ENCODE measurements around the gene KIAA1755. TPM values are rescaled to one million over a fixed set of nuclear protein-coding genes. Genes with fewer than 3 reads are reported as not detected.

Gene KIAA1755
- total RNA-seq, 1 donor from 2014 or later: 17.8 TPM

GRCh38 chr20:38229376-38230252 lies 30.9 kb downstream of the KIAA1755 start:
- peaks cover 9% of the 10 kb centered on the region for H3K4me1 Mint-ChIP-seq (ENCODE audit: low read depth)
- no peaks in the 10 kb centered on the region for H3K27me3 Mint-ChIP-seq (ENCODE audit: low read depth)
- H3K27ac Mint-ChIP-seq (ENCODE audit: unreplicated experiment): no peak overlapping the region
- no peak overlapping the region for H3K4me3 Mint-ChIP-seq (ENCODE audit: unreplicated experiment)
- H3K36me3 Mint-ChIP-seq (ENCODE audit: low read depth): peaks cover 3% of the 10 kb centered on the region
- TF ChIP-seq CTCF (IDR thresholded peaks at IDR 0.05): peak; percentile 85
- no peaks in the 10 kb centered on the region for H3K9me3 Mint-ChIP-seq (ENCODE audit: low read depth)
- DNase-seq (ENCODE audit: low spot score): peak; percentile 52

DNA sequence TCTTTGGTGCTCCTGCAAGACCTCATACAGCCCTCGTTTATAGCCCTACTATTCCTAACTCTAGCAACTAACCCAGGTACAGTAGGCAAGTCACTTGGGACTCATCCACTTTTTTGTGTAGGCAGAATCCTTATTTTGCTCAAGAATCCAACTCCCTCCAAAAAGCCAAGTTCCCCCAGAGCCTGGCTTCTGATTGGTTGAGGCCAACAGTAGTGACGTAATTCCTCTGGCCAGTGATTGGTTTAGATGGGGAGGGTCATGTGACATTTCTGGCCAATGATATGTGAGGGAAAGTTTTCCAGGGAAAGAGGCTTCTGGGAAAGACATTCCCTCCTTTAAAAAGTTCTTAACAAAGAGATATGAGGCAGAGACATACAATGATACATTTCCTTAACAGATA lies 32.1 kb downstream of the KIAA1755 start:
- no peaks in the 10 kb centered on the region for H3K9me3 Mint-ChIP-seq (ENCODE audit: low read depth)
- H3K36me3 Mint-ChIP-seq (ENCODE audit: low read depth): peaks cover 3% of the 10 kb centered on the region
- TF ChIP-seq CTCF (IDR thresholded peaks at IDR 0.05): no peak
- no peaks in the 10 kb centered on the region for H3K27me3 Mint-ChIP-seq (ENCODE audit: low read depth)
- no peak overlapping the region for H3K4me3 Mint-ChIP-seq (ENCODE audit: unreplicated experiment)
- peaks cover 9% of the 10 kb centered on the region for H3K4me1 Mint-ChIP-seq (ENCODE audit: low read depth)
- no peak overlapping the region for H3K27ac Mint-ChIP-seq (ENCODE audit: unreplicated experiment)
- peak; percentile 1 for DNase-seq (ENCODE audit: low spot score)

- H3K36me3 Mint-ChIP-seq (ENCODE audit: low read depth): peaks cover 3% of the 10 kb centered on the region
- peak; percentile 72 for DNase-seq (ENCODE audit: low spot score)
- H3K4me3 Mint-ChIP-seq (ENCODE audit: unreplicated experiment): no peak overlapping the region
- no peaks in the 10 kb centered on the region for H3K27me3 Mint-ChIP-seq (ENCODE audit: low read depth)
- peaks cover 9% of the 10 kb centered on the region for H3K4me1 Mint-ChIP-seq (ENCODE audit: low read depth)
- no peaks in the 10 kb centered on the region for H3K9me3 Mint-ChIP-seq (ENCODE audit: low read depth)
- no peak overlapping the region for H3K27ac Mint-ChIP-seq (ENCODE audit: unreplicated experiment)
- no peak for TF ChIP-seq CTCF (IDR thresholded peaks at IDR 0.05)
Measured at GRCh38 chr20:38227420-38228360, 32.8 kb downstream of the KIAA1755 start.

- Mint-ChIP-seq H3K36me3 (ENCODE audit: low read depth) (peaks cover 3% of the 10 kb centered on the region), H3K27ac (ENCODE audit: unreplicated experiment) (no peak overlapping the region), H3K4me1 (ENCODE audit: low read depth) (peaks cover 4% of the 10 kb centered on the region), H3K27me3 (ENCODE audit: low read depth) (no peaks in the 10 kb centered on the region), H3K4me3 (ENCODE audit: unreplicated experiment) (no peak overlapping the region), H3K9me3 (ENCODE audit: low read depth) (no peaks in the 10 kb centered on the region)
- DNase-seq (ENCODE audit: low spot score): peak; percentile 1
- no peak for TF ChIP-seq CTCF (IDR thresholded peaks at IDR 0.05)
Measured at GRCh38 chr20:38226553-38226952, 34.0 kb downstream of the KIAA1755 start.

GRCh38 chr20:38225900-38226263 lies 34.7 kb downstream of the KIAA1755 start:
- Mint-ChIP-seq H3K4me3 (ENCODE audit: unreplicated experiment) (no peak overlapping the region), H3K27me3 (ENCODE audit: low read depth) (no peaks in the 10 kb centered on the region), H3K4me1 (ENCODE audit: low read depth) (peaks cover 4% of the 10 kb centered on the region), H3K36me3 (ENCODE audit: low read depth) (peaks cover 3% of the 10 kb centered on the region), H3K9me3 (ENCODE audit: low read depth) (no peaks in the 10 kb centered on the region), H3K27ac (ENCODE audit: unreplicated experiment) (no peak overlapping the region)
- TF ChIP-seq CTCF (IDR thresholded peaks at IDR 0.05): no peak
- no peak for DNase-seq (ENCODE audit: low spot score)

Measured in chondrocyte (in vitro differentiated cells).